Neuronal stem cell (in vitro differentiated cells): ENCODE results near the gene PROX1.

Experiments
- DNase-seq: peaks from one replicate; pipeline ENCODE4 v3.0.0-alpha.2; 2013; ENCODE audit warnings: low spot score
- H2AFZ ChIP-seq: one replicate; pipeline ENCODE4 v1.6.1; 2013; ENCODE audit warnings: mild to moderate bottlenecking, low read length, inconsistent platforms
- H2AK5ac ChIP-seq: 2 replicates; pipeline ENCODE4 v1.6.1; 2013; ENCODE audit warnings: low read depth, mild to moderate bottlenecking, inconsistent platforms, low read length, moderate library complexity, mixed read lengths
- H2BK120ac ChIP-seq: 2 replicates; pipeline ENCODE4 v1.6.1; 2013; ENCODE audit warnings: low read depth, mild to moderate bottlenecking, inconsistent platforms, low read length, moderate library complexity, mixed read lengths
- H2BK12ac ChIP-seq: one replicate; pipeline ENCODE4 v1.6.1; 2013; ENCODE audit warnings: low read length, inconsistent platforms
- H2BK15ac ChIP-seq: 2 replicates; pipeline ENCODE4 v1.6.1; 2013; ENCODE audit warnings: mild to moderate bottlenecking, low read length, inconsistent platforms, mixed read lengths
- H2BK5ac ChIP-seq: one replicate; pipeline ENCODE4 v1.6.1; 2013; ENCODE audit warnings: inconsistent platforms, mild to moderate bottlenecking, low read length, moderate library complexity
- H3K14ac ChIP-seq: one replicate; pipeline ENCODE4 v1.6.1; 2013; ENCODE audit warnings: low read length, inconsistent platforms
- H3K18ac ChIP-seq: 2 replicates; pipeline ENCODE4 v1.6.1; 2013; ENCODE audit warnings: low read length, inconsistent platforms
- H3K23ac ChIP-seq: 2 replicates; pipeline ENCODE4 v1.6.1; 2013; ENCODE audit warnings: low read depth, mild to moderate bottlenecking, mixed read lengths, low read length, inconsistent platforms; ENCODE audit not compliant: poor library complexity
- H3K27ac ChIP-seq: replicated peaks from 3 replicates; pipeline ENCODE4 v1.5.1; 2013; ENCODE audit warnings: low read length, inconsistent platforms
- H3K27me3 ChIP-seq, 3 experiments: 2 replicates each; pipeline ENCODE4 v1.6.1; 2013; ENCODE audit warnings: low read length in 3 of 3, mild to moderate bottlenecking in 2 of 3, inconsistent platforms in 1 of 3, low read depth in 1 of 3, mixed read lengths in 1 of 3, moderate library complexity in 1 of 3; ENCODE audit not compliant: control insufficient read depth in 3 of 3, insufficient read depth in 3 of 3
- H3K36me3 ChIP-seq, 2 donors: replicated peaks in 1 of 2; 2 replicates each; pipeline ENCODE4 v1.6.1; 2013; ENCODE audit warnings: low read length in 2 of 2; ENCODE audit not compliant: control insufficient read depth in 2 of 2, insufficient read depth in 2 of 2
- H3K4ac ChIP-seq: 2 replicates; pipeline ENCODE4 v1.6.1; 2013; ENCODE audit warnings: inconsistent platforms, mild to moderate bottlenecking, low read length, moderate library complexity
- H3K4me1 ChIP-seq, 2 donors: 1 replicate in 1 of 2; 2 replicates in 1 of 2; pipeline ENCODE4 v1.6.1; 2013; ENCODE audit warnings: low read length in 2 of 2, low read depth in 1 of 2; ENCODE audit not compliant: control insufficient read depth in 2 of 2, insufficient read depth in 1 of 2
- H3K4me2 ChIP-seq: one replicate; pipeline ENCODE4 v1.6.1; 2013; ENCODE audit warnings: mild to moderate bottlenecking, low read length, inconsistent platforms; ENCODE audit not compliant: insufficient read depth, poor library complexity, severe bottlenecking
- H3K4me3 ChIP-seq, 2 donors: 2 replicates each; pipeline ENCODE4 v1.5.1; 2013; ENCODE audit warnings: low read length in 2 of 2, mild to moderate bottlenecking in 2 of 2, inconsistent platforms in 1 of 2, moderate library complexity in 1 of 2
- H3K79me1 ChIP-seq: one replicate; pipeline ENCODE4 v1.6.1; 2013; ENCODE audit warnings: low read depth, mild to moderate bottlenecking, inconsistent platforms, low read length, moderate library complexity
- H3K9ac ChIP-seq: one replicate; pipeline ENCODE4 v1.6.1; 2013; ENCODE audit warnings: mild to moderate bottlenecking, low read depth, low read length, inconsistent platforms; ENCODE audit not compliant: poor library complexity
- H3K9me3 ChIP-seq, 2 donors: replicated peaks in 1 of 2; 2 replicates each; pipeline versions ENCODE3 to v1.6.1; 2013; ENCODE audit warnings: low read length in 2 of 2, mild to moderate bottlenecking in 2 of 2, inconsistent platforms in 1 of 2, low read depth in 1 of 2, mixed read lengths in 1 of 2, moderate library complexity in 1 of 2; ENCODE audit not compliant: control insufficient read depth in 2 of 2, insufficient read depth in 1 of 2
- H4K8ac ChIP-seq: one replicate; pipeline ENCODE4 v1.6.1; 2013; ENCODE audit warnings: low read depth, mild to moderate bottlenecking, inconsistent platforms, low read length, moderate library complexity
- H4K91ac ChIP-seq: one replicate; pipeline ENCODE4 v1.6.1; 2013; ENCODE audit warnings: low read length, low read depth, mild to moderate bottlenecking, inconsistent platforms; ENCODE audit not compliant: poor library complexity
- WGBS, 2 donors: extraction: QIAGEN DNeasy Blood & Tissue Kit; methylation state at CpG; one replicate each; pipeline ENCODE4 v1.1.7; 2013; ENCODE audit warnings: missing lambda C conversion rate in 2 of 2, mixed read lengths in 1 of 2; ENCODE audit not compliant: insufficient read length in 2 of 2, insufficient replicate concordance in 1 of 2; ENCODE audit errors: extremely low coverage in 2 of 2; 5-methylcytosine and 5-hydroxymethylcytosine counted together

The PROX1 gene

GRCh38 chr1:214066936-214067335, 79.2 kb downstream of the PROX1 start:
- H2AFZ ChIP-seq, result no peak overlapping the region
- H4K91ac ChIP-seq, result no peak overlapping the region
- H3K4ac ChIP-seq, result no peak overlapping the region
- H3K18ac ChIP-seq, result no peak overlapping the region
- H3K9ac ChIP-seq, result no peak overlapping the region
- H3K14ac ChIP-seq, result no peak overlapping the region
- no peak overlapping the region for H2BK15ac ChIP-seq
- no peak overlapping the region for H4K8ac ChIP-seq
- no peak overlapping the region for H2BK120ac ChIP-seq
- no peak overlapping the region for H2BK5ac ChIP-seq
- no peak overlapping the region for H3K4me2 ChIP-seq
- H2BK12ac ChIP-seq, result no peak overlapping the region
- WGBS, 2 donors, result no CpG with 5 or more reads among the region's 3 CpGs
- H2AK5ac ChIP-seq, result no peak overlapping the region
- H3K9me3 ChIP-seq, result no peaks in the 10 kb centered on the region
- H3K27ac ChIP-seq, result no peak overlapping the region
- peaks cover 0 to 56% (median 0%) of the 10 kb centered on the region in 3 experiments for H3K27me3 ChIP-seq
- peaks cover 0 to 1% of the 10 kb centered on the region in 2 donors for H3K4me1 ChIP-seq
- no peak overlapping the region for H3K4me3 ChIP-seq
- H3K36me3 ChIP-seq, result no peaks in the 10 kb centered on the region
- no peak for DNase-seq
- no peaks in the 10 kb centered on the region for H3K79me1 ChIP-seq
- no peak overlapping the region for H3K23ac ChIP-seq

- no peak overlapping the region for H2BK15ac ChIP-seq
Measured at GRCh38 chr1:214067397-214067796, 79.6 kb downstream of the PROX1 start.

GRCh38 chr1:214067853-214068703, 80.3 kb downstream of the PROX1 start:
- Histone ChIP-seq H4K91ac (no peak overlapping the region), H3K79me1 (no peaks in the 10 kb centered on the region), H2AK5ac (no peak overlapping the region), H3K4ac (no peak overlapping the region), H3K4me1 (peaks cover 0 to 1% of the 10 kb centered on the region in 2 donors), H2BK5ac (no peak overlapping the region), H3K23ac (no peak overlapping the region), H3K36me3 (no peaks in the 10 kb centered on the region), H3K27me3 (peaks cover 0 to 46% (median 0%) of the 10 kb centered on the region in 3 experiments), H2BK12ac (no peak overlapping the region), H3K9ac (no peak overlapping the region), H3K4me2 (no peak overlapping the region), H3K18ac (no peak overlapping the region), H3K9me3 (no peaks in the 10 kb centered on the region), H2BK120ac (no peak overlapping the region), H3K14ac (no peak overlapping the region), H3K27ac (no peak overlapping the region), H2BK15ac (no peak overlapping the region), H2AFZ (no peak overlapping the region), H3K4me3 (no peak overlapping the region), H4K8ac (no peak overlapping the region)
- no peak for DNase-seq
- no CpG with 5 or more reads among the region's 11 CpGs for WGBS, 2 donors

More at GRCh38 chr1:214067397-214067796, 79.6 kb downstream of the PROX1 start:
- Histone ChIP-seq H2AK5ac (no peak overlapping the region), H3K9ac (no peak overlapping the region), H3K27ac (no peak overlapping the region), H3K14ac (no peak overlapping the region), H3K23ac (no peak overlapping the region), H3K9me3 (no peaks in the 10 kb centered on the region), H2BK120ac (no peak overlapping the region), H3K4me3 (no peak overlapping the region), H3K4me1 (peaks cover 0 to 1% of the 10 kb centered on the region in 2 donors), H4K91ac (no peak overlapping the region), H4K8ac (no peak overlapping the region), H2BK12ac (no peak overlapping the region), H3K4ac (no peak overlapping the region), H3K4me2 (no peak overlapping the region), H2AFZ (no peak overlapping the region), H3K36me3 (no peaks in the 10 kb centered on the region), H3K18ac (no peak overlapping the region), H3K27me3 (peaks cover 0 to 52% (median 0%) of the 10 kb centered on the region in 3 experiments), H2BK5ac (no peak overlapping the region), H3K79me1 (no peaks in the 10 kb centered on the region)
- WGBS, 2 donors, result no CpG with 5 or more reads among the region's 7 CpGs
- no peak for DNase-seq

- Histone ChIP-seq H4K8ac (no peak overlapping the region), H3K9me3 (no peaks in the 10 kb centered on the region), H3K27me3 (peaks cover 0 to 37% (median 0%) of the 10 kb centered on the region in 3 experiments), H3K4ac (no peak overlapping the region), H3K4me3 (no peak overlapping the region), H4K91ac (no peak overlapping the region), H3K23ac (no peak overlapping the region), H3K4me1 (peaks cover 0 to 1% of the 10 kb centered on the region in 2 donors), H3K9ac (no peak overlapping the region), H3K14ac (no peak overlapping the region), H3K36me3 (no peaks in the 10 kb centered on the region), H2AK5ac (no peak overlapping the region), H2BK5ac (no peak overlapping the region), H2BK12ac (no peak overlapping the region), H2BK120ac (no peak overlapping the region), H3K79me1 (no peaks in the 10 kb centered on the region), H2BK15ac (no peak overlapping the region), H2AFZ (no peak overlapping the region), H3K4me2 (no peak overlapping the region), H3K27ac (no peak overlapping the region), H3K18ac (no peak overlapping the region)
- DNase-seq, result no peak
- WGBS, 2 donors, result no CpG with 5 or more reads among the region's 1 CpG
Measured at GRCh38 chr1:214068979-214069378, 81.2 kb downstream of the PROX1 start.
